GM23338 (cell line): Measurements from ENCODE around the gene RBFOX1. TPM values are rescaled to one million over a fixed set of nuclear protein-coding genes. Genes with fewer than 3 reads are reported as not detected.

Source experiments
- ATAC-seq: fragments of 200-7000 bp; cut with Tn5 transposase; 3 replicates; pipeline ENCODE4 v1.9.1; 2020
- DNase-seq: peaks from one replicate; pipeline ENCODE4 v3.0.0-alpha.2; 2015; ENCODE audit warnings: low spot score
- H2AFZ ChIP-seq: fragments of 200-600 bp; sonication (generic); 2 replicates; pipeline ENCODE4 v1.8.0; 2016; ENCODE audit warnings: antibody characterized with exemption, mild to moderate bottlenecking, moderate library complexity
- H3F3A ChIP-seq: fragments of 200-600 bp; sonication (generic); replicated peaks from 2 replicates; pipeline ENCODE4 v1.8.0; 2017; ENCODE audit warnings: antibody characterized with exemption, mixed run types, low read depth
- H3K27ac ChIP-seq: fragments of 200-600 bp; sonication (generic); 2 replicates; pipeline ENCODE4 v1.6.1; 2016; ENCODE audit warnings: low read depth
- H3K27me3 ChIP-seq: fragments of 200-600 bp; sonication (generic); 2 replicates; pipeline ENCODE4 v1.8.0; 2016; ENCODE audit warnings: mild to moderate bottlenecking, mixed run types, moderate library complexity; ENCODE audit not compliant: insufficient read depth
- H3K36me3 ChIP-seq: fragments of 200-600 bp; sonication (generic); 2 replicates; pipeline ENCODE4 v1.8.0; 2016; ENCODE audit warnings: mild to moderate bottlenecking; ENCODE audit not compliant: insufficient read depth
- H3K4me1 ChIP-seq: fragments of 200-600 bp; sonication (generic); 2 replicates; pipeline ENCODE4 v1.8.0; 2016; ENCODE audit warnings: mild to moderate bottlenecking, moderate library complexity; ENCODE audit not compliant: insufficient read depth
- H3K4me2 ChIP-seq: fragments of 200-600 bp; sonication (generic); 2 replicates; pipeline ENCODE4 v1.7.1; 2017; ENCODE audit warnings: mixed run types
- H3K4me3 ChIP-seq: fragments of 200-600 bp; sonication (generic); 2 replicates; pipeline ENCODE4 v1.6.1; 2016; ENCODE audit warnings: mixed run types
- H3K79me2 ChIP-seq: fragments of 200-600 bp; sonication (generic); replicated peaks from 2 replicates; pipeline ENCODE4 v1.8.0; 2017; ENCODE audit warnings: mild to moderate bottlenecking; ENCODE audit not compliant: insufficient read depth
- H3K9me2 ChIP-seq: fragments of 200-600 bp; sonication (generic); 2 replicates; pipeline ENCODE4 v1.8.0; 2017; ENCODE audit not compliant: insufficient read depth
- H4K20me1 ChIP-seq: fragments of 200-600 bp; sonication (generic); replicated peaks from 2 replicates; pipeline ENCODE4 v1.8.0; 2017; ENCODE audit warnings: mild to moderate bottlenecking; ENCODE audit not compliant: insufficient read depth
- H3K27ac Mint-ChIP-seq: 2 replicates; pipeline ENCODE4 v1.8.0; 2020; ENCODE audit warnings: inconsistent platforms, mild to moderate bottlenecking, moderate library complexity, mixed read lengths
- H3K27me3 Mint-ChIP-seq: 3 replicates; pipeline ENCODE4 v1.8.0; 2022; ENCODE audit warnings: low read depth, mild to moderate bottlenecking, moderate library complexity, mixed read lengths, inconsistent platforms; ENCODE audit not compliant: insufficient read depth, poor library complexity
- H3K36me3 Mint-ChIP-seq: 3 replicates; pipeline ENCODE4 v1.8.0; 2021; ENCODE audit warnings: low read depth, mild to moderate bottlenecking, inconsistent platforms, moderate library complexity, mixed read lengths
- H3K4me1 Mint-ChIP-seq: 3 replicates; pipeline ENCODE4 v1.8.0; 2020; ENCODE audit warnings: mild to moderate bottlenecking, inconsistent platforms, mixed read lengths
- H3K4me3 Mint-ChIP-seq: 3 replicates; pipeline ENCODE4 v1.8.0; 2021; ENCODE audit warnings: moderate library complexity, mild to moderate bottlenecking, inconsistent platforms, mixed read lengths
- H3K9me3 Mint-ChIP-seq: 3 replicates; pipeline ENCODE4 v1.8.0; 2020; ENCODE audit warnings: moderate library complexity, mild to moderate bottlenecking, inconsistent platforms, mixed read lengths
- CTCF ChIP-seq, 2 experiments: fragments of 200-600 bp in 1 of 2; sonication (generic) in 1 of 2; conservative IDR thresholded peaks; 2 replicates each; pipeline versions ENCODE4 v1.5.1 to v1.6.1; 2016 to 2017; ENCODE audit warnings: antibody characterized with exemption in 2 of 2, low read depth in 2 of 2, mild to moderate bottlenecking in 2 of 2, moderate library complexity in 1 of 2
- ETS1 ChIP-seq: IDR thresholded peaks from 2 replicates; pipeline ENCODE4 v1.6.1; 2016; ENCODE audit warnings: antibody characterized with exemption
- EZH2 ChIP-seq: fragments of 200-600 bp; sonication (generic); IDR thresholded peaks from one replicate; pipeline ENCODE4 v1.8.0; 2017; ENCODE audit warnings: antibody characterized with exemption, mild to moderate bottlenecking, low read depth; ENCODE audit not compliant: unreplicated experiment
- EZH2phosphoT487 ChIP-seq: fragments of 200-600 bp; sonication (generic); IDR thresholded peaks from one replicate; pipeline ENCODE4 v1.8.1; 2018; ENCODE audit warnings: antibody characterized with exemption; ENCODE audit not compliant: unreplicated experiment
- JUNB ChIP-seq: IDR thresholded peaks from one replicate; pipeline ENCODE4 v1.6.1; 2016; ENCODE audit warnings: antibody characterized with exemption; ENCODE audit not compliant: unreplicated experiment
- NANOG ChIP-seq: IDR thresholded peaks from 2 replicates; pipeline ENCODE4 v1.6.1; 2016; ENCODE audit warnings: antibody characterized with exemption, borderline replicate concordance
- POLR2AphosphoS5 ChIP-seq: IDR thresholded peaks from 2 replicates; pipeline ENCODE4 v1.6.1; 2016; ENCODE audit warnings: antibody characterized with exemption, low read depth
- REST ChIP-seq: IDR thresholded peaks from one replicate; pipeline ENCODE4 v1.6.1; 2018; ENCODE audit warnings: antibody characterized with exemption; ENCODE audit not compliant: unreplicated experiment
- STAT1 ChIP-seq: IDR thresholded peaks from one replicate; pipeline ENCODE4 v1.6.1; 2016; ENCODE audit warnings: antibody characterized with exemption; ENCODE audit not compliant: unreplicated experiment
- ZNF114 ChIP-seq: fragments of 250-450 bp; sonication (Bioruptor Pico); IDR thresholded peaks from 2 replicates; pipeline ENCODE4 v1.5.0; 2020; ENCODE audit warnings: mild to moderate bottlenecking, moderate library complexity
- ZNF331 ChIP-seq: fragments of 250-450 bp; sonication (Bioruptor Pico); IDR thresholded peaks from 2 replicates; pipeline ENCODE4 v1.5.0; 2020; ENCODE audit warnings: low read depth, mild to moderate bottlenecking, moderate library complexity
- polyA plus RNA-seq: library from polyadenylated mRNA; unstranded; fragments of >200 nt; fragmentation: Nextera tagmentation; extraction: Ambion mirVana; gene quantifications from 2 replicates; pipeline ENCODE4 v1.2.1, GENCODE V29; 2016
- total RNA-seq: library from RNA; depleted of rRNA; stranded (reverse); fragments of >200 nt; shearing (Covaris generic); gene quantifications from 2 replicates; pipeline ENCODE4 v1.2.3, GENCODE V29; 2014

The RBFOX1 gene
- total and polyA plus RNA-seq, 2 experiments from 2014 or later = 2.5 to 3.6 TPM

DNA sequence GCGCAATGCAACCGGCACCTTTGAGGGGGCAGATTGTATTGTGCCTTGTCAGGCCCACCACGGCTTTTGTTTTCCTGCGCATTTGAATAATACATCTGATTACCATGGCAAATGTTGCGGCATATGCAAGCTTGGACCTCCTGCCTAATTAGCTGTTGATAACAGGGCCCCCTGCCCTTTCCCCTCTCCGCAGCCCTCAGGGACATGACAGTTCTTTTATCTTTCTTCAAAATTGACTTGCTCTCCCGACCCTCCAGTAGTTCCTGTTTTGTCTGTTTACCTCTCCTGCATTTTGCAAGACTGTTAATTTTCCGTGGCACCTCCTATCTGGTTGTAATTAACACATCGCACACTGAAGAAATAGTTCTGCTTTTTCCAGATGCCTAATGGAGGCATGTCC is 86.8 kb downstream of the RBFOX1 start:
- Mint-ChIP-seq H3K4me3 (no peak overlapping the region), H3K27me3 (no peaks in the 10 kb centered on the region), H3K27ac (no peak overlapping the region), H3K4me1 (peaks cover 10% of the 10 kb centered on the region), H3K9me3 (peaks cover 5% of the 10 kb centered on the region; the same call in 1 of the 3 replicates), H3K36me3 (no peaks in the 10 kb centered on the region)
- H3K4me1 ChIP-seq = no peaks in the 10 kb centered on the region
- TF ChIP-seq JUNB (no peak), EZH2 (no peak), STAT1 (no peak), ZNF114 (no peak), ZNF331 (CRISPR knock-in tag) (no peak), ETS1 (no peak), NANOG (no peak)
- no peak overlapping the region for H2AFZ ChIP-seq
- no peaks in the 10 kb centered on the region; the same call in 1 of the 2 replicates for H3K36me3 ChIP-seq
- H4K20me1 ChIP-seq = no peaks in the 10 kb centered on the region
- no peak overlapping the region for H3K4me2 ChIP-seq
- H3K4me3 ChIP-seq = no peak overlapping the region
- no peak for ATAC-seq
- H3K79me2 ChIP-seq = no peaks in the 10 kb centered on the region
- no peaks in the 10 kb centered on the region for H3F3A ChIP-seq
- H3K27me3 ChIP-seq = no peaks in the 10 kb centered on the region
- no peak overlapping the region for H3K27ac ChIP-seq
- DNase-seq = no peak
- H3K9me2 ChIP-seq = no peaks in the 10 kb centered on the region

- Mint-ChIP-seq H3K27me3 (no peaks in the 10 kb centered on the region), H3K9me3 (peaks cover 5% of the 10 kb centered on the region; the same call in 1 of the 3 replicates), H3K27ac (no peak overlapping the region), H3K4me3 (no peak overlapping the region), H3K4me1 (peaks cover 10% of the 10 kb centered on the region), H3K36me3 (no peaks in the 10 kb centered on the region)
- Histone ChIP-seq H3K9me2 (no peaks in the 10 kb centered on the region), H3K79me2 (no peaks in the 10 kb centered on the region), H3K27ac (no peak overlapping the region), H3K4me1 (no peaks in the 10 kb centered on the region), H2AFZ (no peak overlapping the region), H3F3A (no peaks in the 10 kb centered on the region), H4K20me1 (no peaks in the 10 kb centered on the region), H3K27me3 (no peaks in the 10 kb centered on the region), H3K4me2 (no peak overlapping the region), H3K4me3 (no peak overlapping the region), H3K36me3 (no peaks in the 10 kb centered on the region; the same call in 1 of the 2 replicates)
- no peak for TF ChIP-seq REST
- no peak for TF ChIP-seq ZNF331 (CRISPR knock-in tag)
- TF ChIP-seq ETS1 = no peak
- no peak for TF ChIP-seq CTCF (conservative IDR thresholded peaks at IDR 0.05; ENCODE audit: low read depth in 2 of 2)
- TF ChIP-seq EZH2phosphoT487 = no peak
- TF ChIP-seq NANOG = no peak
- TF ChIP-seq EZH2 = no peak
- no peak for TF ChIP-seq POLR2AphosphoS5
- DNase-seq (no peak), ATAC-seq (no peak)
Measured at GRCh38 chr16:7420079-7420478, 87.4 kb downstream of the RBFOX1 start.
